NK-92 (cell line): Measurements from ENCODE around the gene CCDC122.

Source experiments
- DNase-seq: peaks from one replicate; lab custom pipeline; 2025; ENCODE audit not compliant: unreplicated experiment; lab: John Stamatoyannopoulos, UW

CCDC122 gene

GRCh38 chr13:43804461-43805070 lies 75.0 kb downstream of the CCDC122 start:
- DNase-seq: no peak

GRCh38 chr13:43802511-43802910 lies 77.0 kb downstream of the CCDC122 start:
- no peak for DNase-seq

- DNase-seq: no peak
These were observed 78.7 kb downstream of the CCDC122 start for GRCh38 chr13:43800828-43801227.

- DNase-seq: no peak
These were observed 80.3 kb downstream of the CCDC122 start for GRCh38 chr13:43799191-43799590.

GRCh38 chr13:43797869-43798268 lies 81.7 kb downstream of the CCDC122 start:
- DNase-seq: no peak

GRCh38 chr13:43797159-43797558 lies 82.4 kb downstream of the CCDC122 start:
- DNase-seq: no peak

- DNase-seq: no peak
These were observed 85.1 kb downstream of the CCDC122 start for GRCh38 chr13:43794416-43794815.

- no peak for DNase-seq
These were observed 87.3 kb downstream of the CCDC122 start for GRCh38 chr13:43792076-43792881.

GRCh38 chr13:43787997-43788396 lies 91.5 kb downstream of the CCDC122 start:
- DNase-seq: no peak

GRCh38 chr13:43787518-43787891 lies 92.0 kb downstream of the CCDC122 start:
- DNase-seq: no peak

- no peak for DNase-seq
These were observed 92.6 kb downstream of the CCDC122 start, which contains the start of gene ENOX1 for GRCh38 chr13:43786766-43787517. Gene ENOX1, minus strand, starts transcription at chr13:43786972.

GRCh38 chr13:43786472-43786765 lies 93.1 kb downstream of the CCDC122 start:
- no peak for DNase-seq
